Measurements from ENCODE around the gene IL19.
A peak's percentile ranks its signal among the peaks of the same experiment; 100 is the strongest.

IL19 gene

DNA sequence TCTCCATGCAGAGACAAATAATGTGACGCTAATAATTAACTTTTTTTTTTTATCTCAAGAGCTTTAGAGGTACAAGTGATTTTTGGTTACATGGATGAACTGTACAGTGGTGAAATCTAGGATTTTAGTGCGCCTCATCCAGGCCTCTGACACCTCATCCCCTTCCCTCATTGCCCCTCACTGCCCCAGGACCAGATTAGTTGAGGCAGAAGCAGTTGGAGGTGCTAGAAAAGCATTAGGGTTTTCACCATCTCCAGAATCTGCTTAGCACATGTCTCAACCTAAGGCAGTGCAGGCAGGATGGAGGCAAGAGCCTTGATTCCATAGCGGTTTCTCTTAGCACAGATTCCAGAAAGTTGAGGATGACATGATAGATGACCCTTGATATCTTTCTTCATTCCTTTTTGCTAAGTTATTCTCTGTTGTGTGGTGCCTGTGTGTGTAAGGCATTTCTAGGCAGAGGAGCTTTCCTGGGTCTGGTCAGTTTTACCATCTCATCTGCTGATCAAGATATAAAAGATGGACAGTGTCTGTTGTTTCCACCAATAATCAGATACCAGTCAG is 18.0 kb downstream of the IL19 start:
- in situ Hi-C loops (cut with MboI; ENCODE audit: low sequenced_read_pairs, unreplicated experiment) = no loop called here
- TF ChIP-seq, protein P1, sequence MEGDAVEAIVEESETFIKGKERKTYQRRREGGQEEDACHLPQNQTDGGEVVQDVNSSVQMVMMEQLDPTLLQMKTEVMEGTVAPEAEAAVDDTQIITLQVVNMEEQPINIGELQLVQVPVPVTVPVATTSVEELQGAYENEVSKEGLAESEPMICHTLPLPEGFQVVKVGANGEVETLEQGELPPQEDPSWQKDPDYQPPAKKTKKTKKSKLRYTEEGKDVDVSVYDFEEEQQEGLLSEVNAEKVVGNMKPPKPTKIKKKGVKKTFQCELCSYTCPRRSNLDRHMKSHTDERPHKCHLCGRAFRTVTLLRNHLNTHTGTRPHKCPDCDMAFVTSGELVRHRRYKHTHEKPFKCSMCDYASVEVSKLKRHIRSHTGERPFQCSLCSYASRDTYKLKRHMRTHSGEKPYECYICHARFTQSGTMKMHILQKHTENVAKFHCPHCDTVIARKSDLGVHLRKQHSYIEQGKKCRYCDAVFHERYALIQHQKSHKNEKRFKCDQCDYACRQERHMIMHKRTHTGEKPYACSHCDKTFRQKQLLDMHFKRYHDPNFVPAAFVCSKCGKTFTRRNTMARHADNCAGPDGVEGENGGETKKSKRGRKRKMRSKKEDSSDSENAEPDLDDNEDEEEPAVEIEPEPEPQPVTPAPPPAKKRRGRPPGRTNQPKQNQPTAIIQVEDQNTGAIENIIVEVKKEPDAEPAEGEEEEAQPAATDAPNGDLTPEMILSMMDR (IDR thresholded peaks at IDR 0.05; ENCODE audit: borderline replicate concordance, control extremely low read depth, extremely low read depth, insufficient read depth, missing control alignments) = no peak
- DNase-seq (ENCODE audit: low spot score) = no peak

DNA sequence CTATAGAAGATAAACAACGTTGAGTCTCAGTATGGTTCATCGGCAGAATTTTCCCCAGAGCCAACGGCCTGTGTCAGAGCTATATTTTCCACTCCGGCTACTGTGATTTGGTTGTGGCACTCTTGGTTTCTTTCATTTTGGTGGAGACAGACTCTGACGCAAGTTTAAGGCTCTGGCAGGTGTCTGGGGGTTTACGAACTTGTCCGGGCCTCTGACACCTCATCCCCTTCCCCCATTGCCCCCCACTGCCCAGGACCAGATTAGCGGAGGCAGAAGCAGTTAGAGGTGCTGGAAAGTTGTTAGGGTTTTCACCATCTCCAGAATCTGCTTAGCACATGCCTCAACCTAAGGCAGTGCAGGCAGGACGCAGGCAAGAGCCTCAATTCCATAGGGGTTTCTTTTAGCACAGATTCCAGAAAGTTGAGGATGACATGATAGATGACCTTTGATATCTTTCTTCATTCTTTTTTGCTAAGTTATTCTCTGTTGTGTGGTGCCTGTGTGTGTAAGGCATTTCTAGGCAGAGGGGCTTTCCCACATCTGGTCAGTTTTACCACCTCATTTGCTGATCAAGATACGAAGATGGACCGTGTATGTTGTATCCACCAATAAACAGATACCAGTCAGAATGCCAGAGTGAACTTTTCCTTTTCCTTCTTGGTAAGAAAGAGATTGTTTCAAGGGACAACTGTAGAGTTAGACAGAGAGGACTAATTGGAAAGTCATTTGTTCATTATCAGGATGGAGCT is 20.1 kb downstream of the IL19 start:
- in situ Hi-C loops (cut with MboI; ENCODE audit: low sequenced_read_pairs, unreplicated experiment) = no loop called here
- DNase-seq (ENCODE audit: low spot score) = peak; percentile 44
- TF ChIP-seq, protein P1 (IDR thresholded peaks at IDR 0.05; ENCODE audit: borderline replicate concordance, control extremely low read depth, extremely low read depth, insufficient read depth, missing control alignments) = no peak

DNA sequence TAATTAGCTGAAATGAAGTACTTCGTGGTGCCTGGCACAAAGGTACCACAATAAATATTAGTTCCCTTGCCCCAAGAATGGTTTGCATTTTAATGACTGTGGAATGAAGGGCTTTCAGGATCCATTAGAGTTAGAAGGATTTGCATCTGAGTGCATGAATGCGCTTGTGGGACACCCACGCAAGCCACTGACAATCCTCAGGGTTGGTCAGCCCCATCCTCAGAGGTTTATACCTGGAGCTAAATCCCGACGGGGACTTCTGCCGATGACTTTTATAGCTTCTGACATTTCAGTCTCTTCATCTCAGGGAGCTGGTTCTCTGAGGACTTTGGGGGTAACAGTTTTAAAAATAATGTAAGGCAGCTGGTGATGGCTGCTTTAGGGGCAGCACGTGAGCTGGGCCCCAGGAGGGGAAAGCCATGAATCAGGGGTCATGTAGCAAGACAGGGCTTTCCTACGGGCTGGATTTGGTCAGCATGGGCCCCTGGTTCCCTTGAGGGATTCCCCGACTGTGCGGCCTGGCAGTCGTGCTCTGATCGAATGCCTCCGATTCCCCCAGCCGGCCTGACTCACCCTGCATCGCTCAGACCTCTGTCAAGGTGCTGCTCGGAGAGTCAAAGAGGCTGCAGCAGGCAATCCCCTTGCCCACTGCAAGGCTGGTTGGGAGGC is 22.5 kb downstream of the IL19 start:
- in situ Hi-C loops (cut with MboI; ENCODE audit: low sequenced_read_pairs, unreplicated experiment) = no loop called here
- TF ChIP-seq, protein P1 (IDR thresholded peaks at IDR 0.05; ENCODE audit: borderline replicate concordance, control extremely low read depth, extremely low read depth, insufficient read depth, missing control alignments) = no peak
- DNase-seq (ENCODE audit: low spot score) = peak; percentile 49

DNA sequence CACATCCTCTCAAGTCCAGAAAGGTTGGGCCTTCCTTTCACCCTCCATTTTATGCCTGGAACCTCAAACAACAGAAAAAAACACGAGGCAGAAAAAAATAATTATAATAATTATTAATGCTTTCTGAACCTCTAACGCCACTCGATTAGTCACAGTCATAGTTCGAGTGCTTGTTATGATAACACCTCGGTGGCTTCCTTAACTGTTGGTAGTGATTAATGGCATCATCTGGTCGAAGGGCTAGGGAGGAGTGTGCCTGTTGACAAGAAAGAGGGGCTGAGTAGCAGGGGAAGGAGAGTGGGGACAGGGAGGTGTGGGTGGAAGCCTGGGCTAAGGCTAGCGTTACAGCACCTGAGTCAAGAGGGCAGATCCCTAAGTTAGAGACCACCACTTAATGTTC is 23.0 kb downstream of the IL19 start:
- in situ Hi-C loops (cut with MboI; ENCODE audit: low sequenced_read_pairs, unreplicated experiment) = no loop called here
- DNase-seq (ENCODE audit: low spot score) = no peak
- TF ChIP-seq, protein P1 (IDR thresholded peaks at IDR 0.05; ENCODE audit: borderline replicate concordance, control extremely low read depth, extremely low read depth, insufficient read depth, missing control alignments) = no peak

DNA sequence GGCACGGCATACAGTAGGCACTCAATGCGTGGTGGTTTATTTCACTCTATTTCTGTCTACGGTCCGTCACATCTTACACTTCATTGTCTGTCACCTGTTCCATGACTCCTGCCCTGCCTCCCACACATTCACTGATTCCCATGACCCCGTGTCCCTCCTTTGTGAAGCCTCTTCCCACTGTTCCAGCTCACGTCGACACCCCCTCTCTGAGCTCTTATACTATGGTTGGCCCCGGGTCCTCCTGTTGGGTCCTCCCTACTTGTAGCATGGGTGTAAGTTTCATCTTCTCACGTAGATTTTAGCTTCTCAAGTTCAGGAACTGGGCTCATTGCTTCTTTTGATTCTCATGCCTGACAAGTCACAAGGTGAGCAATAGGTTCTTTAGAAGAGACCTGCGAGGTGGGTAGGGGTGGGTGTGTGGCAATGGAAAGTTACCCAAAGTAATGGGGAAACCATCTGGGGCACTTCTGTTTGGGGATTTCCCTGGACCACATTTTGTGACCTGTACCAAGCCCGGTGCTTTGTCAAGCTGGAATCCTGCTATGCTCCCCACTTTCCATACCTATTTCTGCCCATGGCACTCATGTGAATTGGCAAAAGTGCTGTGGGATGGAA is 23.8 kb downstream of the IL19 start:
- no peak for DNase-seq (ENCODE audit: low spot score)
- in situ Hi-C loops (cut with MboI; ENCODE audit: low sequenced_read_pairs, unreplicated experiment) = no loop called here

DNA sequence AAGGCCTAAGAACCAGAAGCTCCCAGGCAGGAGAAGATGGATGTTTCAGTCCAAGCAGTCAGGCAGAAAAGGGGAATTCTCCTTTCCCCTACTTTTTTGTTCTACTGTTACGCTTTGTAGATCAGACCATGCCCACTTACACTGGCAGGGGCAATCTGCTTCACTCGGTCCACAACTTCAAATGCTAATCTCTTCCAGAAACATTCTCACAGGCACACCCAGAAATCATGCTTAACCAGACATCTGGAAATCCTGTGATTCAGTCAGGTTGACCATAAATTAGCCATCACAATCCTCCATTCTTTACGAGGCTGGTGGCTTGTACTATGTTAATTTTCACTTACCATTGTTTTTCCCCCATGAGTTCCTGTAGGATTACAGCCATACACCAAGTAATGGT is 25.5 kb downstream of the IL19 start:
- TF ChIP-seq, protein P1 (IDR thresholded peaks at IDR 0.05; ENCODE audit: borderline replicate concordance, control extremely low read depth, extremely low read depth, insufficient read depth, missing control alignments) = no peak
- in situ Hi-C loops (cut with MboI; ENCODE audit: low sequenced_read_pairs, unreplicated experiment) = no loop called here
- DNase-seq (ENCODE audit: low spot score) = no peak

More for the DNA sequence above, 23.8 kb downstream of the IL19 start:
- TF ChIP-seq, protein P1 (IDR thresholded peaks at IDR 0.05; ENCODE audit: borderline replicate concordance, control extremely low read depth, extremely low read depth, insufficient read depth, missing control alignments) = no peak
